22Rv1 (cell line): ENCODE data around the gene MACC1.

Experiments used
- ZFX ChIP-seq: fragments of 450-650 bp; IDR thresholded peaks from 2 replicates; pipeline ENCODE4 v1.6.1; 2017; ENCODE audit warnings: antibody characterized with exemption, borderline replicate concordance
- TF ChIP-seq, protein P1 (sequence below): fragments of 450-650 bp; IDR thresholded peaks from 2 replicates; pipeline ENCODE4 v1.5.1; 2017; ENCODE audit warnings: mild to moderate bottlenecking

DNA sequence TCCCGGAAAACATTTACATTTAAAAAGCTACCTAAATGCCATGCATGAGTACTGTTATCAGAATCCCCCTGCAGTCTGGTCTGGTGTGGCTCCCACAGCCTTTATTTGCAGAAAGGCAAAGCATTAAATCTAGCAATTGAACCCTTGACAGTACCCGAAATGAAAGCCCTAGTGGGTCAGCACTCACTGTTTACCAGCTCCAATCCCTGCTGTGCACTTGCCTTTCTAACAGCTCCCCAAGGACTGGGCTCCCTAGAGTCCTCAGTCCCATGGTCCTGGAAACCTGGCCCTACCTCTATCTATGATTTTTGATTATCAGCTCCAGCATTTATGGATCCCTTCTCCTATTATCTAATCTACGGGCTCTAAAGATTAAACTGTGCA lies 1.9 kb upstream of the MACC1 start:
- TF ChIP-seq, protein P1, sequence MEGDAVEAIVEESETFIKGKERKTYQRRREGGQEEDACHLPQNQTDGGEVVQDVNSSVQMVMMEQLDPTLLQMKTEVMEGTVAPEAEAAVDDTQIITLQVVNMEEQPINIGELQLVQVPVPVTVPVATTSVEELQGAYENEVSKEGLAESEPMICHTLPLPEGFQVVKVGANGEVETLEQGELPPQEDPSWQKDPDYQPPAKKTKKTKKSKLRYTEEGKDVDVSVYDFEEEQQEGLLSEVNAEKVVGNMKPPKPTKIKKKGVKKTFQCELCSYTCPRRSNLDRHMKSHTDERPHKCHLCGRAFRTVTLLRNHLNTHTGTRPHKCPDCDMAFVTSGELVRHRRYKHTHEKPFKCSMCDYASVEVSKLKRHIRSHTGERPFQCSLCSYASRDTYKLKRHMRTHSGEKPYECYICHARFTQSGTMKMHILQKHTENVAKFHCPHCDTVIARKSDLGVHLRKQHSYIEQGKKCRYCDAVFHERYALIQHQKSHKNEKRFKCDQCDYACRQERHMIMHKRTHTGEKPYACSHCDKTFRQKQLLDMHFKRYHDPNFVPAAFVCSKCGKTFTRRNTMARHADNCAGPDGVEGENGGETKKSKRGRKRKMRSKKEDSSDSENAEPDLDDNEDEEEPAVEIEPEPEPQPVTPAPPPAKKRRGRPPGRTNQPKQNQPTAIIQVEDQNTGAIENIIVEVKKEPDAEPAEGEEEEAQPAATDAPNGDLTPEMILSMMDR, result no peak
- TF ChIP-seq ZFX, result no peak
